Fibroblast of skin of abdomen (primary cell): ENCODE results near the gene CEP112.
A peak's percentile ranks its signal among the peaks of the same experiment; 100 is the strongest.
"Not testable (repeated sequence)": the region's sequence is repeated elsewhere in the genome, so short reads cannot be mapped to it uniquely, and the experiment has no call there.

ENCODE experiments used
- DNase-seq: peaks from one replicate; pipeline ENCODE4 v3.0.0-alpha.2; 2013

Gene CEP112

GRCh38 chr17:66150708-66151107 is 41.2 kb downstream of the CEP112 start:
- no peak for DNase-seq

GRCh38 chr17:66149562-66149961 is 42.4 kb downstream of the CEP112 start:
- DNase-seq: no peak

GRCh38 chr17:66146394-66146793 is 45.5 kb downstream of the CEP112 start:
- no peak for DNase-seq

GRCh38 chr17:66143657-66144282 is 48.2 kb downstream of the CEP112 start:
- DNase-seq: no peak

GRCh38 chr17:66142428-66142827 is 49.5 kb downstream of the CEP112 start:
- DNase-seq: no peak

- no peak for DNase-seq
These were observed 53.8 kb downstream of the CEP112 start for GRCh38 chr17:66138120-66138519.

DNA sequence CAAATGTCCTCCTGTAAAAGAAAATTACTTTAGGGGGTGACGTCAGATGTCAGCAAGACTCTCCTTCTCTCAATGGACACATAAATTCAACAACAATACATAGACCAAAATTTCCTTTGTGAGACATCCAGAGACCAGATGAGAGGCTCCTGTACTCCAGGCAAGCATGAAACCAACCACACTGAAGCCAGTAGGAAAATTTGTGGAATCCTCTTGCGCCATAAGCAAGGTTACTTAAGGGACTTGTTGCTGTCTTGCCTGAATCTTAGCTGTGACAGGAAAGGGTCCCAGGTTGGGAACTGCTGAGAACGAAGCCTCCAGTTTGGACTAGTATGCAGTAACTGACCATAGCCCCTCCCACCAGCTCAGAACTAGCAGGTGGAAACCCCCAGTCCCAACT is 56.0 kb downstream of the CEP112 start:
- DNase-seq: peak; percentile 8

DNA sequence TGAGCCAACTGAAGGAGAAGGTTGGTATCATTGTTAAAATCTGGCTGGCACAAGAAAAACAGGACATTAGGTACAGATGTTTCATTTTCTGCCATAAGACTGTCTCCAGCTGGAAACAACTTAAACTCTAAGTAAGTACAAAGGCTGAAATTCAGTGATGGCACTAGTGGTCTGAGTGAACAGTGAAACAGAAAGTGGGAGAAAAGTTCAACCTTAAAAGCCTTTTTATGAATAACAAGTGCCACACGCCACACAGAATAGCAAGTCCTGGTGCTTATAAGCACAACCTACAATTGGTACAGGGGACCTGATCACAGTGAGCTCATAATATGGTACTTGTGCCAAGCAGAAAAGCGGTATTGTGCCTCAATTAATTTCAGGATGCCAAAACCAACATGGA is 56.7 kb downstream of the CEP112 start:
- DNase-seq: no peak

DNA sequence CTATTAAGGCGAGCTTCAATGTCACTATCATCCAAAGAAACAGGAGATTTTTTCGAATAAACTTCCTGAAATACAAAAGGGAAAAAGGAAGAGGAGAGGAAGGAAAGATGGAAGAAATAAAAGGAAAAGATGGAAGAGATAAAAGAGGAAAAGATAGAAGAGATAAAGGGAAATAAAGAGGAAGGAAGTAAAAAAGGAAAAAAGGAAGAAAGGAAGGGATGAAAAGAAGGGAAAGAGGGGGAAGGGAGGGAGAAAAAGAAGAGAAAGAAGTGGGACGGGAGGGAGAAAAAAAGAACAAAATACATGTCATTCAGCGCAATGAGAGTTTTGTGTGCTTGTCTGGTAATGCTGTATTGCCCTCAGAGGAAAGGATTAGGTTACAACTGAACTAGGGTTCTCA is 62.2 kb downstream of the CEP112 start:
- no peak for DNase-seq

GRCh38 chr17:66126231-66126630 is 65.7 kb downstream of the CEP112 start:
- no peak for DNase-seq

DNA sequence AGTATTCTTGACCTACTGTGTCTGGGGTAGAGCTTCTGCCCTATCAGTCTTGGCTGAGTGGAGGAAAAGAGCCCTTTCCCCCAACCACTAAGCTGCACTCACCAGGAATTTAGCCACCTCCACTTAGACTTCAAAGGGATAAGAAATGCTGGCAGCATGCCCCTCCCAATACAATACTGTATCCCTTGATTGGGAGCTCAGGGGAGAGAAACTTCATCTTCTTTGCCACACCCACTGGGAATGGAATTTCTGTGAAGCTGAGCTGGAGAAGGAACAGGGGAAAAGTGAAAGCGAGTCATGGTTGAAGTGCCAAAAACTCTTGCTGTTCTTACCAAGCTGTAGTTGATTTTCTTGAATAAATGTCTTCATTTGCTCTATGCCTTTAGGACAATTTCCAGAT is 68.8 kb downstream of the CEP112 start:
- peak; percentile 47 for DNase-seq

GRCh38 chr17:66115246-66115645 is 76.7 kb downstream of the CEP112 start:
- peak; percentile 39 for DNase-seq

DNA sequence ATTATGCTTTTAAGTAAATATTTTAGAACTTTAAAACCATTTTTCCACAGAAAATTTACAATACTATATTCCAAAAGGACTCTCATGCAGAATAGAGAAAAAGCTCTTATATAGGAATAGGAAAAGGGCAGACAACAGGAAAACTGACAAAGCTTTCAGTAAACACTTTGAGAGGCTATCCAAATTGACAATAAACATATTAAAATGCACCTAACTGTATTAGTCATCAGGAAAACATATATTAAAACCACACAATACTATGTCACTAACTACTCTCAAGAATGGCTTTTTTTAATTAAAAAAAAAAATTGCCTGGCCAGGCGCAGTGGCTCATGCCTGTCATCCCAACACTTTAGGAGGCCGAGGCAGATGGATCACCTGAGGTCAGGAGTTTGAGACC is 77.3 kb downstream of the CEP112 start:
- DNase-seq: no peak

GRCh38 chr17:66107731-66108130 is 84.2 kb downstream of the CEP112 start:
- DNase-seq: no peak

- peak; percentile 58 for DNase-seq
These were observed 93.9 kb downstream of the CEP112 start for GRCh38 chr17:66098040-66098439.

GRCh38 chr17:66094727-66095126 is 97.2 kb downstream of the CEP112 start:
- no peak for DNase-seq

GRCh38 chr17:66091445-66092080 is 100.4 kb downstream of the CEP112 start:
- DNase-seq: no peak

GRCh38 chr17:66089764-66090163 is 102.2 kb downstream of the CEP112 start:
- no peak for DNase-seq

GRCh38 chr17:66088173-66088572 is 103.8 kb downstream of the CEP112 start:
- no peak for DNase-seq

DNA sequence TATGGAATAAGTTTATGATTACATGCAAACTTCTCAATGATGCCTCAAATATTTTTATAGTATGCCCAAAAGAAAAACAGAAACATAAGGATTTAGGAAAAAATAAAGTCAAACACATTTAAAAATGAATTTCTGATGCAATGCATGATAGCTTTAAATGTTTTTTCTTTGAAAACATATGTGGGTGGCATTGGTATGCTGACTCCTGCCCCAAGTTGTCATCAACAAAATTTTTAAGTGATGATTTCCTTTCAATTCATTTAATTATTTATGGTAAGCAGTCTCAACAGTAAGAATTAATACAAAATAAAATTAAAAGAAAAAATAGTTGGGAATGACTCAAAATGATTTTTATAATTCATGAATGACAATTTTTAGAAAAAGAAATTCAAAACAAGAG is 104.9 kb downstream of the CEP112 start:
- DNase-seq: peak; percentile 64

DNA sequence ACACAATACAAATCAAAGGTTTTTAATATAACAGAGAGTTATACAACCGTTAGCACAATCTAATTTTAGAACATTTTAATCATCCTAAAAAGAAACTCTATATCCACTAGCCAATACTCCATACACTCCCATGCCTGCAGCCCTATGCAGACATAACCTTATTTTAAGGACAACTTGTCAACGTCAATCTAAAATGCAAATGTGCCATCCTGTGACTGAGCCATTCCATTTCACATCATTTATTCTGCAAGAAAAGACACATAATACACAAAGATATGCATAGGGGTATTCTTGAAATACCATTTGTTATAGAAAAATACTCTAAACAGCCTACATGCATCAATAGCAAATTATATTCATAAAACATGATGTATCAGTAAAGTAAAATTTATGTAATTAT is 106.7 kb downstream of the CEP112 start:
- DNase-seq: no peak

GRCh38 chr17:66080670-66081069 is 111.3 kb downstream of the CEP112 start:
- DNase-seq: not testable (repeated sequence)

GRCh38 chr17:66076546-66077190 is 115.3 kb downstream of the CEP112 start:
- no peak for DNase-seq

DNA sequence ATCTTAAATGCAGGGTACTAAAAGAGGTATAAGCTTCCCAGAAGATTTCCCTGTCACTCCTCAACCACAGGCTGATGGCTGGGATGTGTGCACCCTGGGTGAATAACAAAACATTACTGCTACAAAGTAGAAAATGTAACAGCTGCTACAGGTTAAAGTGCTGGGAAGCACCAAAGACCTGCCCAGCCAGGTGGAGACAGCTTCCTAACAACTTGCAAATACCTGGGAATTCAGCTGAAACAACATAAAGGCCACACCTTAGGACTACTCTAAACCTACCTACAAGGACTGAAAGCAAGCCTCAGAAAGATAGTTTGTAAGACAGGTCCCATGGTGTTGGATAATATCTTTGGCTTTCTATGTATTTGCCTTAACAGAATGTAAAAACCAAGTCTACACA is 118.5 kb downstream of the CEP112 start:
- DNase-seq: no peak
